ENCODE data around the gene L3MBTL4. TPM values are rescaled to one million over a fixed set of nuclear protein-coding genes. Genes with fewer than 3 reads are reported as not detected.
"Not testable (repeated sequence)": the region's sequence is repeated elsewhere in the genome, so short reads cannot be mapped to it uniquely, and the experiment has no call there.

The L3MBTL4 gene
- total RNA-seq, 1 donor from 2014 or later = 0.26 TPM

DNA sequence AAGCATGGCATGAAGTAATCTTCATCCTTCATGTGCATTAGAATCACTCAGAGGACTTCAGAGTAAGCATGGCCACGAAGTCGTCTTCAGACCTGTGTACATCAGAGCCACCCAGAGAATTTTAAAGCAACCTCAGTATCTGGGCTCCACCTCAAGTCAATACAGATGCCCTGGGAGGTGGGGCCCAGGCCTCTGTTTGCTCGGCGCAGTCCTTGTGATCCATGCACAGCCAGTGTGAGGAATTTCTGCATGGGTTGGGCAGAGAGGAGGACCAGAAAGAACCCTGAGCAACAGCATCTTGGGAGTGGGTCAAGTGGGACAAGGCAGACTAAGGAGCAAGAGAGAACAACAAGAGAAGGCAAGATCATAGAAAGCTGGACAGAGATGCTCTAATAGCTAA lies 299.0 kb downstream of the L3MBTL4 start:
- DNase-seq = no peak
- Mint-ChIP-seq H3K27me3 (no peaks in the 10 kb centered on the region), H3K36me3 (ENCODE audit: low read depth) (no peaks in the 10 kb centered on the region), H3K4me1 (no peaks in the 10 kb centered on the region), H3K27ac (no peak overlapping the region), H3K9me3 (no peaks in the 10 kb centered on the region), H3K4me3 (no peak overlapping the region)
- intact Hi-C loops (cut with micrococcal nuclease) = no loop called here

DNA sequence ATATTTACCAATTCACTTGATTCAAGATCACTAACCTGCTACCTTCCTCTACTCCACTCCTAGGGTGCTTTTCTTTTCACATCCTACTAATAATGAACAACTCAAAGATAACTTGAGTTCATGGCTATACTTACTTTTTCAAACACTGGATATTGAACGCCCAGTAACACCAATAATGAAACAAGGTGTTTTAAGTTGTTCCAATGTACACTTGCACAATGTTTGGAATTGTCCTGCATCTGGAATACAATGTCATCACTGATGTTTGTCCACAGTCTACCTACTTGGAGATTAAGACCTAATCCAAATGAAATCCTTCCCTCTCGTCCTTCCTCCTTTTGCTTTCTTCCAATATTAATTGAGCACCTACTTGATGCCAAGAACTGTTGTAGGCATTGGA lies 301.1 kb downstream of the L3MBTL4 start:
- Mint-ChIP-seq H3K4me3 (no peak overlapping the region), H3K27ac (no peak overlapping the region), H3K9me3 (no peaks in the 10 kb centered on the region), H3K27me3 (no peaks in the 10 kb centered on the region), H3K4me1 (no peaks in the 10 kb centered on the region), H3K36me3 (ENCODE audit: low read depth) (no peaks in the 10 kb centered on the region)
- intact Hi-C loops (cut with micrococcal nuclease) = no loop called here
- DNase-seq = no peak

DNA sequence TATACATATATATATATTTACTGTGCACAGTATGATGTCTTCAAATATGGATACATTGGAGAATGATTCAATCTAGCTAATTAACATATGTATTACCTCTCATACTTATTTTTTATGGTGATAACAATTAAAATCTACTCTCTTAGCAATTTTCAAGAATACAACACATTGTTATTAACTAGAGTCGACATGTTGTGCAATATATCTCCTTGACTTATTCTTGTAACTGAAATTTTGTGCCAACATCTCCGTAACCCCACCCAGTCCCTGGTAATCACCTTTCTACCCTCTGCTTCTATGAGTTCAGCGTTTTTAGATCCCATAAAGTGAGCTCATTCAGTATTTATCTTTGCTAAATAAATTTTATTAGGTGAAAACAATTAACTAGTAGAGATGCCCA lies 303.0 kb downstream of the L3MBTL4 start:
- intact Hi-C loops (cut with micrococcal nuclease) = no loop called here
- H3K27me3 Mint-ChIP-seq = no peaks in the 10 kb centered on the region
- H3K36me3 Mint-ChIP-seq (ENCODE audit: low read depth) = no peaks in the 10 kb centered on the region
- H3K27ac Mint-ChIP-seq = no peak overlapping the region
- H3K9me3 Mint-ChIP-seq = no peaks in the 10 kb centered on the region
- H3K4me1 Mint-ChIP-seq = no peaks in the 10 kb centered on the region
- no peak overlapping the region for H3K4me3 Mint-ChIP-seq
- DNase-seq = no peak

DNA sequence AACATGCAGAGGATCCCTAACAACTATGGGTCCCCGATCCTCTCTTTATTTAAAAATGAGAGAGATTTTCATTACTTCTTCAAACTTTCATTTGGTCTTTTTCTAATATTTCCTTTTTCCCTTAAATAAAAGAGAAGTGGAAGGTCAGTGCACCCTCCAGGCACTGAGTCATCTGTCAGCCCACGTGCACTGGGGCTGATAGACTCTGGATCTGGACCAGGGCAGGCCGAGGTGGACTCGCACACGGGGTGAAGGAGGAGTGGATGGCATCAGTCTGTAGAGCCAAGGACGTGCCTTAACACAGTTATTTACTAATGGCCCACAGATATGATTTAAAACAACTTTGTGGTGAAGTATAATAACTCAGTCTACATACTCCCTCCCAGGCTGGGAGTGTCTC lies 305.0 kb downstream of the L3MBTL4 start:
- no peaks in the 10 kb centered on the region for H3K36me3 Mint-ChIP-seq (ENCODE audit: low read depth)
- no peak overlapping the region for H3K4me3 Mint-ChIP-seq
- H3K27ac Mint-ChIP-seq = no peak overlapping the region
- no peaks in the 10 kb centered on the region for H3K27me3 Mint-ChIP-seq
- intact Hi-C loops (cut with micrococcal nuclease) = no loop called here
- DNase-seq = no peak
- no peaks in the 10 kb centered on the region for H3K9me3 Mint-ChIP-seq
- no peaks in the 10 kb centered on the region for H3K4me1 Mint-ChIP-seq

DNA sequence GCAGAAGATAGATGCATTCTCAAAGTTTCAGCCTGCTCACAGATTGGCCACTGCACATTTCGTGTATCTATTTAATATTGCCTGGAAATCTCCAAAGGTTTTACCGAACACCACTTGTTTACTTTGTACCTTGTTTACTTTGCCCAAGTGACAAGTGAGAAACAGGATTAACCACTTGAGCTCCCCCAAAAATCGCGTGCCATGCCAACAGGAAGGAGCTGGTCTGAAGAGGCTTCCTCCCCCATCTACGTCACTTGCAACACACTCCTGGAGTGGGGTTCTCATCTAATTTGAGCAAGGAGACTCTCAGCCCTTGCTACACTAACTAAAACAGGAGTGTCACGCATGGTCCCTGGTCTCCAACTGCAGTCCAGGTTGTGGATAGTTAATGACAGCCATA lies 306.9 kb downstream of the L3MBTL4 start:
- H3K4me3 Mint-ChIP-seq = no peak overlapping the region
- no peak for DNase-seq
- no peaks in the 10 kb centered on the region for H3K27me3 Mint-ChIP-seq
- no peaks in the 10 kb centered on the region for H3K9me3 Mint-ChIP-seq
- no peaks in the 10 kb centered on the region for H3K4me1 Mint-ChIP-seq
- intact Hi-C loops (cut with micrococcal nuclease) = no loop called here
- H3K27ac Mint-ChIP-seq = no peak overlapping the region
- H3K36me3 Mint-ChIP-seq (ENCODE audit: low read depth) = no peaks in the 10 kb centered on the region

DNA sequence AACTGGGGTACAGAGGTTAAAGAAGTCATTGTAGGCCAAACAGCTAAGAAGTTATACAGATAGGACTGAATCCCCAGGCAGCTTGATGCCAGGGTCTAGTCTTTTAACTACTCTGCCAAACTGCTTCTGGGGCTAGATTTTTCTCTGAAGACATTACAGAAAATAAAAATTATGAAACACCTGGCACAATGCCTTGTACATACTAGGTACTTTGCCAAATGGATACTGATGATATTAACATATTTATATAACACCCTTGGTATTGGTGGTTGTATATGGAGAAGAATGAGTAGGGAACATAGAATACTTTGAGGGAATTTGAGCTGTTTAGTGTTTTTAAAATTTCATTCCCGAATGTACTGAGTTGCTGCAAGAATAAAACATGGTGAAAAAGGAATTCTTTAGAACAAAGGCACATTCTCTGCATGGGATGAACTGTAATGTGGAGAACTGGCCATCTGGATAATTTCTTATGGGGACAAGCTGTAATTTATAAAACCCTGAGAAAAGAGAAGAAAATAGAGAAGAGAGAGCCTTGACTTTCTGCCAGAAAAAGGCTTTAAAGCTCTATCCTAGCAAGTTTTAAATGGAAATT lies 308.5 kb downstream of the L3MBTL4 start:
- no peak overlapping the region for H3K4me3 Mint-ChIP-seq
- no peak for DNase-seq
- intact Hi-C loops (cut with micrococcal nuclease) = no loop called here
- no peaks in the 10 kb centered on the region for H3K4me1 Mint-ChIP-seq
- no peaks in the 10 kb centered on the region for H3K27me3 Mint-ChIP-seq
- no peaks in the 10 kb centered on the region for H3K36me3 Mint-ChIP-seq (ENCODE audit: low read depth)
- no peak overlapping the region for H3K27ac Mint-ChIP-seq
- no peaks in the 10 kb centered on the region for H3K9me3 Mint-ChIP-seq

DNA sequence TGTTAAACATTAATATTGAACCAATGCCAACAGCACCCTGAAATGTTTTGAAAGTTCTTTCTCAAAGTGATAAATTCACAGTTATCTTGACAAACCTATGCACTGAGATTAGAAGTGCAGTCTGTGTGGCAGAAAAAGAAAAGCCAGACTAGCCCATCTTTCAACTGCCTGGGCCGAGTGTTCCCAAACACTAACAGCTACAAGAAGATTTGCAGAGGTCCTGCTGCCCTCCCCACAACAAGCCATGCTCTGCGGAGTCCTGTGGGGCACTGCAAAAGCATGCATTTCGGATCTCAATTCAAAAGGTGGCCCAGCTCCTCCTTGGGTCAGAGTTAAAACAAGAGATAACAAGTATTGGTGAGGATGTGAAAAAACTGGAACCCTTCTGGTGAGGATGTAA lies 311.0 kb downstream of the L3MBTL4 start:
- no peak for DNase-seq
- intact Hi-C loops (cut with micrococcal nuclease) = no loop called here
- Mint-ChIP-seq H3K4me3 (no peak overlapping the region), H3K36me3 (ENCODE audit: low read depth) (no peaks in the 10 kb centered on the region), H3K27ac (no peak overlapping the region), H3K27me3 (no peaks in the 10 kb centered on the region), H3K4me1 (no peaks in the 10 kb centered on the region), H3K9me3 (no peaks in the 10 kb centered on the region)

DNA sequence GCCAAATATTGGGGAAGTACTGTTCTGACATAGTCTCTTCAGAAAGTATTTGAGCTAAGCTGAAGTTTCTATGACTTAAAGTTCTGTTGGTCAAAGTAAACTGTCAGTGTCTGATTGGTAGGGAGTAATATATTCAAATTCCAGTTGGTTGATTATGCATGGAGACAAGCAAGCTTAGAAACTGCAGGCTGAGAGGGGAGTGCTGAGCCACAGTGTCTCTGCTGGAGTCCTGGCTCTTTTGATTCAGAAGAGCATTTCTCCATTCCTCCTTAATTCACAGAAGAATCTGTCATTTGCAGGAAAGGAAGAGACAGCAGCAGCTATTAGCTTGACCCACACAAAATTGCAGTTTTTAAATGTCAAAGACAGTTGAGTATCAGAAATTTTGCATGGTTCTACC lies 318.0 kb downstream of the L3MBTL4 start:
- H3K27ac Mint-ChIP-seq = no peak overlapping the region
- DNase-seq = no peak
- no peaks in the 10 kb centered on the region for H3K27me3 Mint-ChIP-seq
- no peak overlapping the region for H3K4me3 Mint-ChIP-seq
- no peaks in the 10 kb centered on the region for H3K9me3 Mint-ChIP-seq
- H3K4me1 Mint-ChIP-seq = no peaks in the 10 kb centered on the region
- H3K36me3 Mint-ChIP-seq (ENCODE audit: low read depth) = no peaks in the 10 kb centered on the region
- intact Hi-C loops (cut with micrococcal nuclease) = no loop called here

DNA sequence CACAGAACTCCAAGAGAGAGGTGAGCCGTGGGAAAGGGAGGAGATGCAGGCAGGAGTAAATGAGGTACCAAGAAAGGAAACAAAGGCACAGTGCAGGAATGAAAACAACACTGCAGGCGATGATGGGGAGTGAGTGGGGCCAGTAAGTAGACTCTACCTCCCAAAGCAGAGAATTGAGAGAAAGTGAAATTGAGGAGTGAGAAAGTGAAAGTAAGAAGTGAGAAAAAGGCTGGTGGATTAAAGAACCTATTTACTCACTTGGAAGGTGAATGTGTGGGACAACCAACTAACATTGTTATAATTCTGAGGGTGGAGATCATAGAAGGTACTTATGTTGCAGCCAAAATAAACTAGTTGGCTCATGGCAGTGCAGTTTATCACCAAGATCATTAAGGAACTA lies 326.3 kb downstream of the L3MBTL4 start:
- no peaks in the 10 kb centered on the region for H3K36me3 Mint-ChIP-seq (ENCODE audit: low read depth)
- H3K4me3 Mint-ChIP-seq = no peak overlapping the region
- H3K9me3 Mint-ChIP-seq = no peaks in the 10 kb centered on the region
- intact Hi-C loops (cut with micrococcal nuclease) = no loop called here
- H3K27me3 Mint-ChIP-seq = no peaks in the 10 kb centered on the region
- H3K27ac Mint-ChIP-seq = no peak overlapping the region
- no peak for DNase-seq
- H3K4me1 Mint-ChIP-seq = peaks cover 4% of the 10 kb centered on the region

DNA sequence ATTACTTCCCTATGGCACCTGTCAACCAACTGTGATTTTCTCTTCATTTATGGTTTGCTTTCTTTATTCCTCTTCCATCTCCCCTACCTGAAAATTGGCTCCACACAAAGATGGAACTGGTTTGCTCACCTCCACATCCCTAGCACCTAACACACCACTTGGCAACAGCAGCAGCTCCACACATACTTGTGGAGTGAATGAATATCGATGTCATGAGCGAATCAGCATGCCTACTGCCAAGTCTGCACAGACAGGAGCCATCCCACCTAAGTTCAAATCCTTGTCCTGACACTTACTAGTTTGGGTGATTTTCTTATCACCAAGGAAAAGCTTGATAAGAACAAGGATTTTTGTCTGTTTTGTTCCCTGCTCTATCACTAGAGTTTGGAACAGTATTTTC lies 328.0 kb downstream of the L3MBTL4 start:
- Mint-ChIP-seq H3K27ac (no peak overlapping the region), H3K4me1 (peaks cover 4% of the 10 kb centered on the region), H3K9me3 (no peaks in the 10 kb centered on the region), H3K4me3 (no peak overlapping the region), H3K27me3 (no peaks in the 10 kb centered on the region), H3K36me3 (ENCODE audit: low read depth) (no peaks in the 10 kb centered on the region)
- no peak for DNase-seq
- intact Hi-C loops (cut with micrococcal nuclease) = no loop called here

DNA sequence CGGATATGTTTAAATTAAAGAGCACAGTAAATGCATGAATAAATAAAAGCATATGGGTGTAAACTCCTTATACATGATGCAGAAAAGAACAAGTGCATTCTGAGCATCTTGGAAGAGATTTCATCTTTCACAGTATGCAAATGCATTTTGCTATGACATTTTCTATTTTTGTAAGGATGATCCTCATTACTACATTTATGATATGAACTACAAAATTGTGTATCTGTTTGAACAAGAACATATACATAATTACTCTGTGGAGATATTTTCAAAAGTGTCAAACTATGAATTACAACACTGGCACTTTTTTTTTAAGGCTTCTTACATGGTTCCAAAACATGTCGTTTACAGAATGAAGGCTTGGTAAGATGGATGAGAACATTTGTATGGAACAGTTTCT lies 335.3 kb downstream of the L3MBTL4 start:
- Mint-ChIP-seq H3K4me3 (no peak overlapping the region), H3K4me1 (no peaks in the 10 kb centered on the region), H3K27me3 (no peaks in the 10 kb centered on the region), H3K9me3 (no peaks in the 10 kb centered on the region), H3K36me3 (ENCODE audit: low read depth) (no peaks in the 10 kb centered on the region), H3K27ac (no peak overlapping the region)
- intact Hi-C loops (cut with micrococcal nuclease) = no loop called here
- no peak for DNase-seq

DNA sequence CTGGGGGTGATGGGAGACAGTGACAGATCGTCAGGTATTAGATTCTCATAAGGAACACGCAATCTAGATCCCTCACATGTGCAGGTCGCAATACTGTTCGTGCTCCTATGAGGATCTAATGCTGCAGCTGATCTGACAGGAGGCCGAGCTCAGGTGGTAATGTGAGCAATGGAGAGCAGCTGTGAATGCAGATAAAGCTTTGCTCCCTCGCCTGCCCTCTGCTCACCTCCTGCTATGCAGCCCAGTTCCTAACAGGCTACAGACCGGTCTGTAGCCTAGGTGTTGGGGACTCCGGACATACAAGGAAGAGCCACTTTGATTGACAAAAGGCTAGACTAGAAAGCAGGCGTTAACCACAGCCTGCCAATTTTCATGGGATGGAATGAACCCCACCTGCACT lies 335.8 kb downstream of the L3MBTL4 start:
- no peaks in the 10 kb centered on the region for H3K4me1 Mint-ChIP-seq
- no peaks in the 10 kb centered on the region for H3K9me3 Mint-ChIP-seq
- H3K36me3 Mint-ChIP-seq (ENCODE audit: low read depth) = no peaks in the 10 kb centered on the region
- no peaks in the 10 kb centered on the region for H3K27me3 Mint-ChIP-seq
- no peak for DNase-seq
- intact Hi-C loops (cut with micrococcal nuclease) = no loop called here
- H3K4me3 Mint-ChIP-seq = no peak overlapping the region
- no peak overlapping the region for H3K27ac Mint-ChIP-seq

DNA sequence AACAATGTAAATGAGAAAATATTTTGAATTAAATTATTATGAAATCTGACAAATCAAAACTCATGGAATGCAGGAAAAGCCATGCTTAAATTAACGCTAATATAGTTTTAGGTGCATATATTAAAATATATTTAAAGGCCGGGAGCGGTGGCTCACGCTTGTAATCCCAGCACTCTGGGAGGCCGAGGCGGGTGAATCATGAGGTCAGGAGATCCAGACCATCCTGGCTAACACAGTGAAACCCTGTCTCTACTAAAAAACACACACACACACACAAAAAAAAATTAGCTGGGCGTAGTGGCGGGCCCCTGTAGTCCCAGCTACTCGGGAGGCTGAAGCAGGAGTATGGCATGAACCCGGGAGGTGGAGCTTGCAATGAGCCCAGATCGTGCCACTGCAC lies 342.3 kb downstream of the L3MBTL4 start:
- H3K9me3 Mint-ChIP-seq; intact Hi-C loops (cut with micrococcal nuclease); H3K4me3 Mint-ChIP-seq; H3K27me3 Mint-ChIP-seq; H3K36me3 Mint-ChIP-seq (ENCODE audit: low read depth); H3K27ac Mint-ChIP-seq; H3K4me1 Mint-ChIP-seq; DNase-seq: not testable (repeated sequence)

DNA sequence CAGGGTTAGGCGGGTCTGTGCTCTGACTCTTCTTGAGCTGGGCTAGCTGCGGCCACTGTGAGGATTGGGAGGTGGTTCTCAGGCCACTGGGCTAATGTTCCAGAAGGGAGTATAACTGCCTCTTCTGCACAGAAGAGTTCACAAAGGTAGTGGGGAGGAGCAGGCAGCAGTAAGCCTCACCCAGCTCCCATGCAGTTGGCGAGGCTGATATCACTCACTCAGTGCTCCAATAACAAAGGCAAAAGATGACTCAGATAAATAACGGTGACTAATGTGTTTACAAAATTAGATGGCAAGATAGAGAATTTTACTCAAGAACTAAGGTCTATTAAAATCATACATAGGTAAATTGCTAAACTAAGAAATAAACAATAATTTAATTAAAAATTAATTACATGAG lies 345.2 kb downstream of the L3MBTL4 start:
- DNase-seq = no peak
- no peaks in the 10 kb centered on the region for H3K9me3 Mint-ChIP-seq
- no peaks in the 10 kb centered on the region for H3K36me3 Mint-ChIP-seq (ENCODE audit: low read depth)
- intact Hi-C loops (cut with micrococcal nuclease) = no loop called here
- no peaks in the 10 kb centered on the region for H3K27me3 Mint-ChIP-seq
- H3K4me1 Mint-ChIP-seq = no peaks in the 10 kb centered on the region
- H3K4me3 Mint-ChIP-seq = no peak overlapping the region
- no peak overlapping the region for H3K27ac Mint-ChIP-seq

DNA sequence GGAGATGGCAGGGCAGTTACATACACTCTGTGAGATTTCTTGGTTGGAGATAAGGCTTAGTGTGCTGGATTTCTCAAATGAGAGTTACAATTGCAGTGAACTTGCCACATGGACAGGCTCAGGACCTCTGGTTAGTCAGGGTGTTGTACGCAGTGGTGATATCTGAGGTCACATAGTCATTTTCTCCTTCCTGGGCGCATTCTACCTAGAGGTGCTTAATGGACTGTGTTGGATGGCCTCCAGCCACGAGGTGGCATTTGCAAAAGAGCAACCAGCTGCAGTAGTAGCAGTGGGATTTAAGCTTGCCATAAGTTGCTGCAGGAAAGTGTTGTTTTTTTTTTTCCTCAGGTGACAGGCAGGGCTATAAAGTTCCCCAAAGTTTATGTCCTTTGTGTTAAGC lies 345.6 kb downstream of the L3MBTL4 start:
- intact Hi-C loops (cut with micrococcal nuclease) = no loop called here
- H3K4me3 Mint-ChIP-seq = no peak overlapping the region

More for the DNA sequence above, 345.6 kb downstream of the L3MBTL4 start:
- Mint-ChIP-seq H3K36me3 (ENCODE audit: low read depth) (no peaks in the 10 kb centered on the region), H3K9me3 (no peaks in the 10 kb centered on the region), H3K4me1 (no peaks in the 10 kb centered on the region), H3K27ac (no peak overlapping the region), H3K27me3 (no peaks in the 10 kb centered on the region)
- no peak for DNase-seq

Data from activated CD4-positive, alpha-beta T cell treated with anti-CD3 and anti-CD28 coated beads, Interleukin-2, amount 10 ng/mL, durations not matched to agents 24 days and 14 days (primary cell).